GM19463 (cell line): Measurements from ENCODE around the gene TOLLIP.

Experiments
- ATAC-seq: cut with Tn5 transposase; IDR thresholded peaks from one replicate; pipeline ENCODE4 v1.9.1; 2021; ENCODE audit warnings: mild to moderate bottlenecking, moderate library complexity; ENCODE audit not compliant: unreplicated experiment

The TOLLIP gene

DNA sequence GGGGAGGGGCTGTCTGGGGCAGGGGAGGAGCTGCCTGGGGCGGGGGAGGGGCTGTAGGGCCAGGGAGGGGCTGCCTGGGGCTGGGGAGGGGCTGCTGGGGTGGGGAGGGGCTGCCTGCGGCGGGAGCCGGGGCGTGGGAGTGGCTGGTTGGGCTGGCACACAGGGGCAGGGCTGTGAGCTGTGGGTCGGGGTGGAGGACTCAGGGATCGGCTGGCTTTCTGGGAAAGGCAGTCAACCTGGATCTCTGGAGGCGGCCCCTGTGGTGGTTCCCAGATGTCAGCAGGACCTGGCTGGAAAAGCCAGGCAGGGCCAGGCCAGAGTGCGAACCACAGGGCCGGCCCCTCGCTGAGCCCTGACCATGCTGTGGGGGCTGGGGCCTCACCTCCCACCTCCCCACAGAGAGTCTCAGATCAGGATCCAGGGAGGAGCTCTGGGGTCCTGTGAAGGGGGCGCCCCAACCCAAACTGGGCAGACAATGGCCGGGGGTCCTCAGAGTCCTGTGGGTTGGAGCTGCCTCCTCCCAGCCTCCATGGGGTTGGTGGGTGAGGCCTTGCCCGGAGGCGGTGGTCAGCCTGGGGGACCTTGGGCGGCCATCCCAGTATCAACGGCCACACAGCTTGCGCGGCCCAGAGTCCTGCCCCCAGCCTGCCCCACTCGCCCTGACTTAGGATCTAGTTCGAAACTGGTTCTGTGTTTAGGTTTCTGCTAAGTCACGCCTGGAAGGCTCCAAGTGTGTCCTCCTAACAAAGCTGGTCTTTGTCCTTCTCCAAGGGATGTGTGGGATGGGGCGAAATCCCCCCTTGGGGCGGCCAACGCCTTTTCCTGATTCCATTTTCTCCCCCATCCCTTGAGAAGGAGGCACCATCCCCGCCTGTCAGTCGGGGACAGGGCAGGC, 84.7 kb downstream of the TOLLIP start:
- no peak for ATAC-seq
